Thyroid gland (tissue), 4 donors: ENCODE measurements around the gene CNTLN.

Source experiments
- POLR2A ChIP-seq, 2 donors: fragments of 450-650 bp; IDR thresholded peaks; one replicate each; pipeline ENCODE4 v1.6.1; 2017; ENCODE audit warnings: antibody characterized with exemption in 2 of 2, mild to moderate bottlenecking in 2 of 2, moderate library complexity in 1 of 2
- TF ChIP-seq, protein P1 (sequence below), 6 experiments: fragments of 200-600 bp in 3 of 6; fragments of 450-650 bp in 3 of 6; sonication (generic) in 3 of 6; IDR thresholded peaks; one replicate each; pipeline ENCODE4 v1.5.1; 2016 to 2019; ENCODE audit warnings: antibody characterized with exemption in 6 of 6, mild to moderate bottlenecking in 2 of 6, inconsistent platforms in 1 of 6, moderate library complexity in 1 of 6

GRCh38 chr9:17130725-17131124 lies 4.1 kb upstream of the CNTLN start:
- TF ChIP-seq, protein P1, sequence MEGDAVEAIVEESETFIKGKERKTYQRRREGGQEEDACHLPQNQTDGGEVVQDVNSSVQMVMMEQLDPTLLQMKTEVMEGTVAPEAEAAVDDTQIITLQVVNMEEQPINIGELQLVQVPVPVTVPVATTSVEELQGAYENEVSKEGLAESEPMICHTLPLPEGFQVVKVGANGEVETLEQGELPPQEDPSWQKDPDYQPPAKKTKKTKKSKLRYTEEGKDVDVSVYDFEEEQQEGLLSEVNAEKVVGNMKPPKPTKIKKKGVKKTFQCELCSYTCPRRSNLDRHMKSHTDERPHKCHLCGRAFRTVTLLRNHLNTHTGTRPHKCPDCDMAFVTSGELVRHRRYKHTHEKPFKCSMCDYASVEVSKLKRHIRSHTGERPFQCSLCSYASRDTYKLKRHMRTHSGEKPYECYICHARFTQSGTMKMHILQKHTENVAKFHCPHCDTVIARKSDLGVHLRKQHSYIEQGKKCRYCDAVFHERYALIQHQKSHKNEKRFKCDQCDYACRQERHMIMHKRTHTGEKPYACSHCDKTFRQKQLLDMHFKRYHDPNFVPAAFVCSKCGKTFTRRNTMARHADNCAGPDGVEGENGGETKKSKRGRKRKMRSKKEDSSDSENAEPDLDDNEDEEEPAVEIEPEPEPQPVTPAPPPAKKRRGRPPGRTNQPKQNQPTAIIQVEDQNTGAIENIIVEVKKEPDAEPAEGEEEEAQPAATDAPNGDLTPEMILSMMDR (IDR thresholded peaks at IDR 0.05) = no peak
- no peak for TF ChIP-seq POLR2A (IDR thresholded peaks at IDR 0.05)
